Endothelial cell of umbilical vein (primary cell): ENCODE results near the gene PLEKHA6.

Experiments used
- CTCF ChIP-seq, 2 donors: IDR thresholded peaks; 1 replicate in 1 of 2; 2 replicates in 1 of 2; pipeline ENCODE4 v1.5.1; 2011; ENCODE audit warnings: low read length in 2 of 2, mild to moderate bottlenecking in 2 of 2, moderate library complexity in 2 of 2, control low read depth in 1 of 2, inconsistent platforms in 1 of 2, low read depth in 1 of 2; ENCODE audit not compliant: insufficient read depth in 1 of 2; ENCODE audit errors: extremely low read depth in 1 of 2
- EZH2 ChIP-seq: IDR thresholded peaks from 2 replicates; pipeline ENCODE4 v1.6.1; 2012; ENCODE audit warnings: borderline replicate concordance, low read depth, mild to moderate bottlenecking, moderate library complexity, low read length, inconsistent platforms; ENCODE audit not compliant: severe bottlenecking
- MAX ChIP-seq: IDR thresholded peaks from 2 replicates; pipeline ENCODE4 v1.6.1; 2011; ENCODE audit not compliant: insufficient read depth, insufficient read length
- MYC ChIP-seq: IDR thresholded peaks from one replicate; pipeline ENCODE4 v1.6.1; 2011; ENCODE audit warnings: mild to moderate bottlenecking, low read depth, low read length

GRCh38 chr1:204176049-204176448, 183.7 kb downstream of the PLEKHA6 start:
- TF ChIP-seq MAX (no peak), MYC (no peak), EZH2 (no peak), CTCF (IDR thresholded peaks at IDR 0.05; ENCODE audit: extremely low read depth in 1 of 2, insufficient read depth in 1 of 2, low read depth in 1 of 2, low read length in 2 of 2) (no peak)
